Camera-type eye (tissue), 1 donor: Measurements from ENCODE around the gene ERICH6. TPM values are rescaled to one million over a fixed set of nuclear protein-coding genes. Genes with fewer than 3 reads are reported as not detected.

ENCODE experiments used
- total RNA-seq: library from RNA; depleted of rRNA; stranded (reverse); fragments of >200 nt; gene quantifications from one replicate; pipeline ENCODE4 v1.2.3, GENCODE V29; 2014

Gene ERICH6
- total RNA-seq: not detected

DNA sequence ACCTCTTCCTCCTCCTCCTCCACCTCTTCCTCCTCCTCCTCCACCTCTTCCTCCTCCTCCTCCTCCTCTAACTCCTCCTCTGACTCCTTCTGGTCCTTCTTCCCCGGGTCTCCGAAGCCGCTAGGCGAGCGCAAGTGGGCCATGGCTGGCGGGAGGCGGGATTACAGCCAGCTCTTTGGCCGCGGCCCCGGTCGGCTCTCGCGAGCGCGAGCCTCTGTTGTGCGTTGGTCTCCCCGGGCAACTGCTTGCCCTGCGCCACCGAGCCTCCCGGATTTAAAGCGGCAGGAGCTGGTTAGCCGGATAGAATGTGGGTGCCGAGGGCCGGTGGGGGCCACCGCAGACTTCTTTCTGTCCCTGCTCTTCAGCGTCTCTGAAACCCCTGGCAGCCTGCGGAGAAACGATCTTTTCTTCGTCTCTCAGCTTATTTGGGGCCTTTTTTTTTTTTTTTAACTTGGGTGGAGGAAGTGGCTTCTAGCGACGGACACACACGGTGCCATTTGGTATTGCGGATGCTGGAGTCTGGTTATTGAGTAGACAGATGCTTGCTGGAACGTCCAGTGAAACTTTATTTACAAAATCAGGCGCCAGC is at the start of gene ERICH6:
TSS of gene ERICH6 (minus strand) at position 165 of the 589 bp plus-strand sequence. CDS start at position 143, 22 bp downstream.

Other genes starting within 250 kb of the ERICH6 start
- 112 TPM for gene SERP1, start 157.4 kb downstream of the ERICH6 start, total RNA-seq
- gene EIF2A, start 157.1 kb downstream of the ERICH6 start, total RNA-seq: 195 TPM
- gene SELENOT, start 100.6 kb downstream of the ERICH6 start, total RNA-seq: 121 TPM
- gene SIAH2, start 59.2 kb upstream of the ERICH6 start, total RNA-seq: 23.7 TPM
- 0.38 TPM for gene MINDY4B, start 201.5 kb upstream of the ERICH6 start, total RNA-seq